K562 (cell line): Measurements from ENCODE around the gene DYNC2H1. TPM values are rescaled to one million over a fixed set of nuclear protein-coding genes. Genes with fewer than 3 reads are reported as not detected.

Experiments used
- DIDO1 ChIP-seq: fragments of 450-650 bp; IDR thresholded peaks from 2 replicates; pipeline ENCODE4 v1.6.1; 2016; ENCODE audit warnings: low read depth, missing biosample characterization, missing genetic modification characterization
- ESRRB ChIP-seq: fragments of 250-450 bp; sonication (Bioruptor Pico); IDR thresholded peaks from 2 replicates; pipeline ENCODE4 v1.5.0; 2020; ENCODE audit warnings: mild to moderate bottlenecking, moderate library complexity, borderline replicate concordance
- ETV5 ChIP-seq: sonication (generic); formaldehyde crosslinking; IDR thresholded peaks from 2 replicates; pipeline ENCODE4 v1.4.0; 2020; ENCODE audit warnings: low read depth, mild to moderate bottlenecking, missing genetic modification reagents
- KDM2B ChIP-seq: fragments of 250-450 bp; sonication (Bioruptor Pico); IDR thresholded peaks from 2 replicates; pipeline ENCODE4 v1.8.0; 2021; ENCODE audit warnings: mild to moderate bottlenecking, moderate library complexity
- KDM4B ChIP-seq, 2 experiments: fragments of 450-650 bp in 1 of 2; sonication (generic) in 1 of 2; IDR thresholded peaks; 2 replicates each; pipeline ENCODE4 v1.6.1; 2016 to 2017; ENCODE audit warnings: borderline replicate concordance in 2 of 2, antibody characterized with exemption in 1 of 2, low read depth in 1 of 2, mild to moderate bottlenecking in 1 of 2
- KLF6 ChIP-seq: fragments of 250-450 bp; sonication (Bioruptor Pico); IDR thresholded peaks from 2 replicates; pipeline ENCODE4 v1.4.0; 2020; ENCODE audit warnings: mild to moderate bottlenecking, moderate library complexity, borderline replicate concordance
- POLR2B ChIP-seq: fragments of 450-650 bp; IDR thresholded peaks from 2 replicates; pipeline ENCODE4 v1.6.1; 2018; ENCODE audit warnings: low read depth; ENCODE audit not compliant: partially characterized antibody
- SMARCC2 ChIP-seq: fragments of 450-650 bp; IDR thresholded peaks from 2 replicates; pipeline ENCODE4 v1.6.1; 2017; ENCODE audit warnings: antibody characterized with exemption, moderate library complexity, mild to moderate bottlenecking, low read depth
- VEZF1 ChIP-seq: fragments of 200-800 bp; sonication (Bioruptor generic); IDR thresholded peaks from 2 replicates; pipeline ENCODE4 v1.6.1; 2017; ENCODE audit warnings: missing genetic modification characterization, missing compliant biosample characterization
- polyA plus RNA-seq, 8 experiments: library from polyadenylated mRNA; depleted of rRNA in 4 of 8; stranded (reverse) in 5 of 8; unstranded in 3 of 8; fragments of >200 nt; fragmentation: Nextera tagmentation in 2 of 8; fragmentation: Illumina TruSeq in 1 of 8; extraction: Ambion mirVana in 2 of 8; extraction: Trizol in 1 of 8; gene quantifications; 2 replicates each; pipeline versions ENCODE4 v1.2.1 to v1.2.3, GENCODE V29; 2011 to 2014; ENCODE audit warnings: inconsistent platforms in 1 of 8, missing spikeins in 1 of 8
- total RNA-seq, 7 experiments: library from RNA; depleted of rRNA in 6 of 7; stranded (reverse); fragments of >200 nt in 6 of 7; fragmentation: Illumina TruSeq in 2 of 7; extraction: Trizol in 2 of 7; gene quantifications; 2 replicates each; pipeline versions ENCODE4 v1.2.1 to v1.2.3, GENCODE V29; 2011 to 2021; ENCODE audit warnings: low replicate concordance in 1 of 7
- TF ChIP-seq, protein P1 (sequence below), 2 experiments: fragments of 450-650 bp; IDR thresholded peaks; 2 replicates each; pipeline ENCODE4 v1.6.1; 2016; ENCODE audit warnings: mild to moderate bottlenecking in 2 of 2, borderline replicate concordance in 1 of 2, low read depth in 1 of 2, moderate library complexity in 1 of 2
- TF ChIP-seq, protein P2 (sequence below): fragments of 250-450 bp; sonication (Bioruptor Pico); IDR thresholded peaks from 2 replicates; pipeline ENCODE4 v1.8.0; 2022; ENCODE audit warnings: inconsistent platforms
- TF ChIP-seq, protein P3 (sequence below), 2 experiments: fragments of 150-350 bp in 1 of 2; IDR thresholded peaks; 2 replicates each; pipeline ENCODE4 v1.6.1; 2012 to 2016; ENCODE audit warnings: low read depth in 2 of 2, low read length in 2 of 2, mild to moderate bottlenecking in 1 of 2, moderate library complexity in 1 of 2

Gene DYNC2H1
- total and polyA plus RNA-seq, 9 of the 15 experiments (the other 6 are each of a cell fraction or from before 2014, with no cell fraction given), result 0.08 to 0.64 (median 0.20) TPM

- TF ChIP-seq, protein P1, sequence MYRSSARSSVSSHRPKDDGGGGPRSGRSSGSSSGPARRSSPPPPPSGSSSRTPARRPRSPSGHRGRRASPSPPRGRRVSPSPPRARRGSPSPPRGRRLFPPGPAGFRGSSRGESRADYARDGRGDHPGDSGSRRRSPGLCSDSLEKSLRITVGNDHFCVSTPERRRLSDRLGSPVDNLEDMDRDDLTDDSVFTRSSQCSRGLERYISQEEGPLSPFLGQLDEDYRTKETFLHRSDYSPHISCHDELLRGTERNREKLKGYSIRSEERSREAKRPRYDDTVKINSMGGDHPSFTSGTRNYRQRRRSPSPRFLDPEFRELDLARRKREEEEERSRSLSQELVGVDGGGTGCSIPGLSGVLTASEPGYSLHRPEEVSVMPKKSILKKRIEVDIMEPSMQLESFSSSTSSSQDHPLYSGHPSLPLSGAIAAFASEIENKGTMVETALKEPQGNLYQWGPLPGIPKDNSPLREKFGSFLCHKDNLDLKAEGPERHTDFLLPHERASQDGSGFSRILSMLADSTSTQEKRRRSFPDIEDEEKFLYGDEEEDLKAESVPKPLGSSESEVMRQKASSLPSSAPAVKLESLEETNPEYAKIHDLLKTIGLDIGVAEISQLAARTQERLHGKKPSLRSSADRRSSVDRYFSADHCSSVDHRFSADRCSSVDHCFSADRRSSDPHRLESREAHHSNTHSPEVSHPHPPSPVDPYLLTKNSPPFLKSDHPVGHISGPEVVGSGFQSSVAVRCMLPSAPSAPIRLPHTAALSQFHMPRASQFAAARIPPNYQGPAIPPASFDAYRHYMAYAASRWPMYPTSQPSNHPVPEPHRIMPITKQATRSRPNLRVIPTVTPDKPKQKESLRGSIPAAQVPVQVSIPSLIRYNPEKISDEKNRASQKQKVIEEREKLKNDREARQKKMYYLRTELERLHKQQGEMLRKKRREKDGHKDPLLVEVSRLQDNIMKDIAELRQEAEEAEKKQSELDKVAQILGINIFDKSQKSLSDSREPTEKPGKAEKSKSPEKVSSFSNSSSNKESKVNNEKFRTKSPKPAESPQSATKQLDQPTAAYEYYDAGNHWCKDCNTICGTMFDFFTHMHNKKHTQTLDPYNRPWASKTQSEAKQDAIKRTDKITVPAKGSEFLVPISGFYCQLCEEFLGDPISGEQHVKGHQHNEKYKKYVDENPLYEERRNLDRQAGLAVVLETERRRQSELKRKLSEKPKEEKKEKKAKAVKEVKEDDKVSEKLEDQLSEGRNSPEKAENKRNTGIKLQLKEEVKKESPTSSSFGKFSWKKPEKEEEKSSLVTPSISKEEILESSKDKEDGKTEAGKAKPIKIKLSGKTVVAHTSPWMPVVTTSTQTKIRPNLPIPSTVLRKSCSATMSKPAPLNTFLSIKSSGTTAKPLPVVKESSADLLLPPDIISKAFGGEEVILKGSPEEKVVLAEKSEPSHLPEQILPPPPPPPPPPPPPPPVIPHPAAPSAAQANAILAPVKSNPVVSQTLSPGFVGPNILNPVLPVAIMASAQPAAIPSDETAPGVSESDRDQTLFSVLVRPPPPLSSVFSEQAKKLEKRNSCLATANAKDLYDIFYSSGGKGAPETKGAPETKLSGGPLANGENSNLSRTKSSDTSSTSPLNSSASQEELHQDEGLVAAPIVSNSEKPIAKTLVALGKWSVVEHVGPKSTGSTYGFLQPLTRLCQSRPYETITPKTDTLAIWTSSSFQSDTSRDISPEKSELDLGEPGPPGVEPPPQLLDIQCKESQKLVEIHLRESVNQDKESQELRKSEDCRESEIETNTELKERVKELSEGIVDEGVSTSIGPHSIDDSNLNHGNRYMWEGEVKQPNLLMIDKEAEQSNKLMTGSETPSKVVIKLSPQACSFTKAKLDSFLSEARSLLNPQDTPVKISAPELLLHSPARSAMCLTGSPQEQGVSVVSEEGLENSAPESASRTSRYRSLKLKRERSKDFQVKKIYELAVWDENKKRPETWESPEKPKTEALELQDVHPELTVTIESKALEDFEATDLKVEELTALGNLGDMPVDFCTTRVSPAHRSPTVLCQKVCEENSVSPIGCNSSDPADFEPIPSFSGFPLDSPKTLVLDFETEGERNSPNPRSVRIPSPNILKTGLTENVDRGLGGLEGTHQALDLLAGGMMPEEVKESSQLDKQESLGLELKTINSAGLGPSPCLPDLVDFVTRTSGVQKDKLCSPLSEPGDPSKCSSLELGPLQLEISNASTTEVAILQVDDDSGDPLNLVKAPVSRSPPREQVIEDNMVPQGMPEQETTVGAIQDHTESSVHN (IDR thresholded peaks at IDR 0.05; ENCODE audit: borderline replicate concordance in 1 of 2, low read depth in 1 of 2), result no peak
- TF ChIP-seq ETV5 (CRISPR knock-in tag), result no peak
- no peak for TF ChIP-seq SMARCC2
- TF ChIP-seq DIDO1 (tag), result no peak
- TF ChIP-seq ESRRB (CRISPR knock-in tag), result no peak
- TF ChIP-seq, protein P2, sequence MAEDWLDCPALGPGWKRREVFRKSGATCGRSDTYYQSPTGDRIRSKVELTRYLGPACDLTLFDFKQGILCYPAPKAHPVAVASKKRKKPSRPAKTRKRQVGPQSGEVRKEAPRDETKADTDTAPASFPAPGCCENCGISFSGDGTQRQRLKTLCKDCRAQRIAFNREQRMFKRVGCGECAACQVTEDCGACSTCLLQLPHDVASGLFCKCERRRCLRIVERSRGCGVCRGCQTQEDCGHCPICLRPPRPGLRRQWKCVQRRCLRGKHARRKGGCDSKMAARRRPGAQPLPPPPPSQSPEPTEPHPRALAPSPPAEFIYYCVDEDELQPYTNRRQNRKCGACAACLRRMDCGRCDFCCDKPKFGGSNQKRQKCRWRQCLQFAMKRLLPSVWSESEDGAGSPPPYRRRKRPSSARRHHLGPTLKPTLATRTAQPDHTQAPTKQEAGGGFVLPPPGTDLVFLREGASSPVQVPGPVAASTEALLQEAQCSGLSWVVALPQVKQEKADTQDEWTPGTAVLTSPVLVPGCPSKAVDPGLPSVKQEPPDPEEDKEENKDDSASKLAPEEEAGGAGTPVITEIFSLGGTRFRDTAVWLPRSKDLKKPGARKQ (CRISPR knock-in tag), result no peak
- no peak for TF ChIP-seq KDM4B (IDR thresholded peaks at IDR 0.05; ENCODE audit: borderline replicate concordance in 2 of 2, low read depth in 1 of 2)
- TF ChIP-seq KDM2B, result no peak
- TF ChIP-seq VEZF1, result no peak
- TF ChIP-seq KLF6 (CRISPR knock-in tag), result no peak
- TF ChIP-seq, protein P3, sequence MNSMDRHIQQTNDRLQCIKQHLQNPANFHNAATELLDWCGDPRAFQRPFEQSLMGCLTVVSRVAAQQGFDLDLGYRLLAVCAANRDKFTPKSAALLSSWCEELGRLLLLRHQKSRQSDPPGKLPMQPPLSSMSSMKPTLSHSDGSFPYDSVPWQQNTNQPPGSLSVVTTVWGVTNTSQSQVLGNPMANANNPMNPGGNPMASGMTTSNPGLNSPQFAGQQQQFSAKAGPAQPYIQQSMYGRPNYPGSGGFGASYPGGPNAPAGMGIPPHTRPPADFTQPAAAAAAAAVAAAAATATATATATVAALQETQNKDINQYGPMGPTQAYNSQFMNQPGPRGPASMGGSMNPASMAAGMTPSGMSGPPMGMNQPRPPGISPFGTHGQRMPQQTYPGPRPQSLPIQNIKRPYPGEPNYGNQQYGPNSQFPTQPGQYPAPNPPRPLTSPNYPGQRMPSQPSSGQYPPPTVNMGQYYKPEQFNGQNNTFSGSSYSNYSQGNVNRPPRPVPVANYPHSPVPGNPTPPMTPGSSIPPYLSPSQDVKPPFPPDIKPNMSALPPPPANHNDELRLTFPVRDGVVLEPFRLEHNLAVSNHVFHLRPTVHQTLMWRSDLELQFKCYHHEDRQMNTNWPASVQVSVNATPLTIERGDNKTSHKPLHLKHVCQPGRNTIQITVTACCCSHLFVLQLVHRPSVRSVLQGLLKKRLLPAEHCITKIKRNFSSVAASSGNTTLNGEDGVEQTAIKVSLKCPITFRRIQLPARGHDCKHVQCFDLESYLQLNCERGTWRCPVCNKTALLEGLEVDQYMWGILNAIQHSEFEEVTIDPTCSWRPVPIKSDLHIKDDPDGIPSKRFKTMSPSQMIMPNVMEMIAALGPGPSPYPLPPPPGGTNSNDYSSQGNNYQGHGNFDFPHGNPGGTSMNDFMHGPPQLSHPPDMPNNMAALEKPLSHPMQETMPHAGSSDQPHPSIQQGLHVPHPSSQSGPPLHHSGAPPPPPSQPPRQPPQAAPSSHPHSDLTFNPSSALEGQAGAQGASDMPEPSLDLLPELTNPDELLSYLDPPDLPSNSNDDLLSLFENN (IDR thresholded peaks at IDR 0.05; ENCODE audit: low read depth in 2 of 2, low read length in 2 of 2), result no peak
- TF ChIP-seq POLR2B, result no peak
These were observed 216.5 kb downstream of the DYNC2H1 start (continued) for GRCh38 chr11:103325686-103326069.
